Spleen (tissue), 11 donors: ENCODE measurements around the gene RYR3. TPM values are rescaled to one million over a fixed set of nuclear protein-coding genes. Genes with fewer than 3 reads are reported as not detected.
"Not testable (repeated sequence)": the region's sequence is repeated elsewhere in the genome, so short reads cannot be mapped to it uniquely, and the experiment has no call there.

Experiments
- DNase-seq: peaks from one replicate; pipeline ENCODE4 v3.0.0-alpha.2; 2020
- H3K27ac ChIP-seq, 8 donors: fragments of 200-600 bp; sonication (generic) in 7 of 8; 1 replicate in 4 of 8; 2 replicates in 4 of 8; pipeline versions ENCODE4 v1.5.0 to v1.8.0; 2016 to 2021; ENCODE audit warnings: inconsistent platforms in 4 of 8, mild to moderate bottlenecking in 4 of 8, moderate library complexity in 1 of 8
- H3K27me3 ChIP-seq, 7 donors: fragments of 200-600 bp; sonication (generic) in 6 of 7; replicated peaks in 1 of 7; 1 replicate in 4 of 7; 2 replicates in 3 of 7; pipeline versions ENCODE4 v1.5.0 to v1.8.0; 2016 to 2021; ENCODE audit warnings: inconsistent platforms in 3 of 7, mild to moderate bottlenecking in 1 of 7
- H3K36me3 ChIP-seq, 6 donors: fragments of 200-600 bp; sonication (generic) in 5 of 6; 1 replicate in 4 of 6; 2 replicates in 2 of 6; pipeline versions ENCODE4 v1.5.0 to v1.8.0; 2016 to 2021; ENCODE audit warnings: inconsistent platforms in 2 of 6
- H3K4me1 ChIP-seq, 6 donors: fragments of 200-600 bp; sonication (generic) in 5 of 6; 1 replicate in 3 of 6; 2 replicates in 3 of 6; pipeline versions ENCODE4 v1.5.0 to v1.8.0; 2016 to 2021; ENCODE audit warnings: inconsistent platforms in 3 of 6
- H3K4me3 ChIP-seq, 8 donors: fragments of 200-600 bp; sonication (generic) in 7 of 8; 1 replicate in 4 of 8; 2 replicates in 4 of 8; pipeline versions ENCODE4 v1.5.0 to v1.8.0; 2016 to 2021; ENCODE audit warnings: inconsistent platforms in 4 of 8, mild to moderate bottlenecking in 4 of 8, moderate library complexity in 2 of 8
- H3K9me3 ChIP-seq, 8 donors: fragments of 200-600 bp; sonication (generic) in 7 of 8; 1 replicate in 4 of 8; 2 replicates in 4 of 8; pipeline versions ENCODE4 v1.5.0 to v1.8.0; 2016 to 2021; ENCODE audit warnings: inconsistent platforms in 4 of 8
- POLR2A ChIP-seq, 3 donors: fragments of 450-650 bp; IDR thresholded peaks; one replicate each; pipeline ENCODE4 v1.5.1; 2017; ENCODE audit warnings: antibody characterized with exemption in 3 of 3, mild to moderate bottlenecking in 1 of 3
- POLR2AphosphoS5 ChIP-seq, 3 donors: sonication (generic); formaldehyde crosslinking; IDR thresholded peaks; one replicate each; pipeline ENCODE4 v1.5.1; 2017; ENCODE audit warnings: antibody characterized with exemption in 3 of 3
- whole genome bisulfite sequencing, 5 donors: extraction: QIAGEN DNeasy Blood & Tissue Kit in 3 of 5; methylation state at CpG; one replicate each; pipeline versions ENCODE4 v1.1.5 to v1.1.7; 2013 to 2018; 5-methylcytosine and 5-hydroxymethylcytosine counted together
- intact Hi-C: fragments of 100-400 bp; cut with DNase I; formaldehyde crosslinking; loops from one replicate; pipeline ENCODE4 v1.15.0; 2023; ENCODE audit warnings: low total_unique reads
- polyA plus RNA-seq, 3 donors: library from polyadenylated mRNA; stranded (reverse); fragments of 200-250 nt; gene quantifications; one replicate each; pipeline ENCODE4 v1.2.1, GENCODE V29; 2013
- total RNA-seq, 7 donors: library from RNA; depleted of rRNA in 3 of 7; stranded (reverse); fragments of >200 nt in 3 of 7; fragmentation: NEBNext Ultra II Directional in 4 of 7; extraction: Animal tissue kit (Norgen Biotek cat#: 25700) in 4 of 7; gene quantifications; one replicate each; pipeline versions ENCODE4 v1.1.0 to v1.2.1, GENCODE V29; 2016 to 2021
- TF ChIP-seq, protein P1 (sequence below), 11 experiments: fragments of 200-600 bp in 7 of 11; fragments of 450-650 bp in 4 of 11; sonication (generic) in 4 of 11; IDR thresholded peaks in 8 of 11; conservative IDR thresholded peaks in 3 of 11; 1 replicate in 7 of 11; 2 replicates in 4 of 11; pipeline versions ENCODE4 v1.4.0 to v1.8.0; 2016 to 2021; ENCODE audit warnings: antibody characterized with exemption in 11 of 11, inconsistent platforms in 4 of 11, mild to moderate bottlenecking in 1 of 11
- donor health status: healthy with polysubstance abuse.
- donor health status: DM: no; HTN: no; CAD: no; lungs with moderate emphysema.
- donor health status: DM: no; HTN: no; CAD: no.
- donor health status: Bipolar disorder and iron deficiency.
- donor health status: healthy.
- donor health status: DM: no; HTN: no; CAD: no.
- donor health status: DM: yes; HTN: yes; CAD: no.

RYR3 gene
- total and polyA plus RNA-seq, 10 donors = 0.11 to 5.9 (median 1.3) TPM

GRCh38 chr15:33587773-33588172 is 277.0 kb downstream of the RYR3 start:
- H3K9me3 ChIP-seq = no peaks in the 10 kb centered on the region
- TF ChIP-seq POLR2A (IDR thresholded peaks at IDR 0.05) (no peak), POLR2AphosphoS5 (IDR thresholded peaks at IDR 0.05) (no peak)
- TF ChIP-seq, protein P1, sequence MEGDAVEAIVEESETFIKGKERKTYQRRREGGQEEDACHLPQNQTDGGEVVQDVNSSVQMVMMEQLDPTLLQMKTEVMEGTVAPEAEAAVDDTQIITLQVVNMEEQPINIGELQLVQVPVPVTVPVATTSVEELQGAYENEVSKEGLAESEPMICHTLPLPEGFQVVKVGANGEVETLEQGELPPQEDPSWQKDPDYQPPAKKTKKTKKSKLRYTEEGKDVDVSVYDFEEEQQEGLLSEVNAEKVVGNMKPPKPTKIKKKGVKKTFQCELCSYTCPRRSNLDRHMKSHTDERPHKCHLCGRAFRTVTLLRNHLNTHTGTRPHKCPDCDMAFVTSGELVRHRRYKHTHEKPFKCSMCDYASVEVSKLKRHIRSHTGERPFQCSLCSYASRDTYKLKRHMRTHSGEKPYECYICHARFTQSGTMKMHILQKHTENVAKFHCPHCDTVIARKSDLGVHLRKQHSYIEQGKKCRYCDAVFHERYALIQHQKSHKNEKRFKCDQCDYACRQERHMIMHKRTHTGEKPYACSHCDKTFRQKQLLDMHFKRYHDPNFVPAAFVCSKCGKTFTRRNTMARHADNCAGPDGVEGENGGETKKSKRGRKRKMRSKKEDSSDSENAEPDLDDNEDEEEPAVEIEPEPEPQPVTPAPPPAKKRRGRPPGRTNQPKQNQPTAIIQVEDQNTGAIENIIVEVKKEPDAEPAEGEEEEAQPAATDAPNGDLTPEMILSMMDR (IDR thresholded peaks at IDR 0.05 in 8 of 11, conservative IDR thresholded peaks at IDR 0.05 in 3 of 11) = no peak
- no peak for DNase-seq
- no peak overlapping the region for H3K4me3 ChIP-seq
- H3K4me1 ChIP-seq = no peaks in the 10 kb centered on the region
- H3K36me3 ChIP-seq = no peaks in the 10 kb centered on the region
- intact Hi-C loops = no loop called here
- 42 to 73% (median 68%) methylated on average over 2 of the region's 2 CpGs for WGBS, 5 donors
- no peaks in the 10 kb centered on the region for H3K27me3 ChIP-seq
- H3K27ac ChIP-seq = no peak overlapping the region

GRCh38 chr15:33592864-33593263 is 282.1 kb downstream of the RYR3 start:
- DNase-seq = no peak

GRCh38 chr15:33598382-33598781 is 287.6 kb downstream of the RYR3 start:
- H3K9me3 ChIP-seq = peaks cover 0 to 14% (median 0%) of the 10 kb centered on the region in 8 donors
- H3K36me3 ChIP-seq, DNase-seq, intact Hi-C loops, H3K27ac ChIP-seq, H3K4me3 ChIP-seq, H3K27me3 ChIP-seq, H3K4me1 ChIP-seq: not testable (repeated sequence)
- WGBS, 5 donors = 67 to 74% (median 73%) methylated on average over 4 of the region's 4 CpGs

More at GRCh38 chr15:33592864-33593263, 282.1 kb downstream of the RYR3 start:
- Histone ChIP-seq H3K9me3 (peaks cover 0 to 14% (median 0%) of the 10 kb centered on the region in 8 donors), H3K27ac (no peak overlapping the region), H3K27me3 (no peaks in the 10 kb centered on the region), H3K4me1 (no peaks in the 10 kb centered on the region), H3K4me3 (no peak overlapping the region), H3K36me3 (no peaks in the 10 kb centered on the region)
- 77 to 89% (median 83%) methylated on average over 5 of the region's 5 CpGs for WGBS, 5 donors
- TF ChIP-seq POLR2A (IDR thresholded peaks at IDR 0.05) (no peak), POLR2AphosphoS5 (IDR thresholded peaks at IDR 0.05) (no peak)
- TF ChIP-seq, protein P1 (IDR thresholded peaks at IDR 0.05 in 8 of 11, conservative IDR thresholded peaks at IDR 0.05 in 3 of 11) = no peak
- intact Hi-C loops = no loop called here

GRCh38 chr15:33600212-33600611 is 289.4 kb downstream of the RYR3 start:
- H3K9me3 ChIP-seq = no peaks in the 10 kb centered on the region
- DNase-seq = no peak
- H3K27ac ChIP-seq = no peak overlapping the region
- no peaks in the 10 kb centered on the region for H3K27me3 ChIP-seq
- H3K4me3 ChIP-seq = no peak overlapping the region
- intact Hi-C loops = no loop called here
- H3K4me1 ChIP-seq = no peaks in the 10 kb centered on the region
- no peak for TF ChIP-seq POLR2A (IDR thresholded peaks at IDR 0.05)
- TF ChIP-seq, protein P1 (IDR thresholded peaks at IDR 0.05 in 8 of 11, conservative IDR thresholded peaks at IDR 0.05 in 3 of 11) = no peak
- H3K36me3 ChIP-seq = no peaks in the 10 kb centered on the region
- WGBS, 5 donors = 80 to 90% (median 84%) methylated on average over 7 of the region's 7 CpGs

- no peaks in the 10 kb centered on the region for H3K36me3 ChIP-seq
- no peaks in the 10 kb centered on the region for H3K4me1 ChIP-seq
- TF ChIP-seq POLR2AphosphoS5 (IDR thresholded peaks at IDR 0.05) = no peak
- TF ChIP-seq POLR2A (IDR thresholded peaks at IDR 0.05) = no peak
- TF ChIP-seq, protein P1 (IDR thresholded peaks at IDR 0.05 in 8 of 11, conservative IDR thresholded peaks at IDR 0.05 in 3 of 11) = no peak
- no peaks in the 10 kb centered on the region for H3K27me3 ChIP-seq
- WGBS, 5 donors = 74 to 93% (median 85%) methylated on average over 4 of the region's 4 CpGs
- intact Hi-C loops = no loop called here
- H3K27ac ChIP-seq = no peak overlapping the region
- no peak overlapping the region for H3K4me3 ChIP-seq
- DNase-seq = no peak
- H3K9me3 ChIP-seq = no peaks in the 10 kb centered on the region
Measured at GRCh38 chr15:33601461-33601860, 290.7 kb downstream of the RYR3 start.
